ENCODE data around the gene STX10. TPM values are rescaled to one million over a fixed set of nuclear protein-coding genes. Genes with fewer than 3 reads are reported as not detected.

The STX10 gene
- total RNA-seq, 2 experiments from 2014 or later, result 66.8 to 72.4 TPM

DNA sequence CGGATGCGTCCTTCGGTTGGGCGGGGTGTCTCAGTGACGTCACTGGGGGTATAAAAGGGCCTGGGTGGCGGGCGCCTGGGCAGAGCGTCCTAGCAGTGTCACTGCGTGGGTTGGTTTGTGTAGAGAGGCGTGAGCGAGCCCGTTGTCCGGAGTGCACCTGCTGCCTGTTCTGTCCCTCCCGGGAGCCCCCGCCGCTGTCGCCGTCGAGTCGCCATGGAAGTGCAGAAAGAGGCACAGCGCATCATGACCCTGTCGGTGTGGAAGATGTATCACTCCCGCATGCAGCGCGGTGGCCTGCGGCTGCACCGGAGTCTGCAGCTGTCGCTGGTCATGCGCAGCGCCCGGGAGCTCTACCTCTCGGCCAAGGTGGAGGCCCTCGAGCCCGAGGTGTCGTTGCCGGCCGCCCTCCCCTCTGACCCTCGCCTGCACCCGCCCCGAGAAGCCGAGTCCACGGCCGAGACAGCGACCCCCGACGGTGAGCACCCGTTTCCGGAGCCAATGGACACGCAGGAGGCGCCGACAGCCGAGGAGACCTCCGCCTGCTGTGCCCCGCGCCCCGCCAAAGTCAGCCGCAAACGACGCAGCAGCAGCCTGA, 2.9 kb upstream of the STX10 start:
- Mint-ChIP-seq H3K4me3 (peak overlapping the region; percentile 83), H3K9me3 (no peaks in the 10 kb centered on the region), H3K36me3 (ENCODE audit: low read depth) (peaks cover 30% of the 10 kb centered on the region), H3K27me3 (no peaks in the 10 kb centered on the region), H3K27ac (peak overlapping the region; percentile 100), H3K4me1 (ENCODE audit: low read depth) (peaks cover 36% of the 10 kb centered on the region)
- POLR2A ChIA-PET, result interaction anchor here (0.6 to 9.8 kb wide), 22 partner anchors 13 to 1363 kb away, joined by 3 to 226 read pairs (median 6); partner anchors contain the start of genes FARSA, JUNB, NACC1 and TRMT1
- DNase-seq (peak; percentile 95), ATAC-seq (peak; percentile 26)
- intact Hi-C loops (cut with micrococcal nuclease), result loop anchor here (5.0 kb wide), 1 partner anchor 36 kb away; the partner anchor contains the start of genes NACC1 and TRMT1
- CTCF ChIA-PET, result interaction anchor here (0.8 to 1.7 kb wide), 9 partner anchors 10 to 188 kb away, joined by 3 to 10 read pairs (median 5); no protein-coding TSS in a partner anchor
- TF ChIP-seq, protein P1, sequence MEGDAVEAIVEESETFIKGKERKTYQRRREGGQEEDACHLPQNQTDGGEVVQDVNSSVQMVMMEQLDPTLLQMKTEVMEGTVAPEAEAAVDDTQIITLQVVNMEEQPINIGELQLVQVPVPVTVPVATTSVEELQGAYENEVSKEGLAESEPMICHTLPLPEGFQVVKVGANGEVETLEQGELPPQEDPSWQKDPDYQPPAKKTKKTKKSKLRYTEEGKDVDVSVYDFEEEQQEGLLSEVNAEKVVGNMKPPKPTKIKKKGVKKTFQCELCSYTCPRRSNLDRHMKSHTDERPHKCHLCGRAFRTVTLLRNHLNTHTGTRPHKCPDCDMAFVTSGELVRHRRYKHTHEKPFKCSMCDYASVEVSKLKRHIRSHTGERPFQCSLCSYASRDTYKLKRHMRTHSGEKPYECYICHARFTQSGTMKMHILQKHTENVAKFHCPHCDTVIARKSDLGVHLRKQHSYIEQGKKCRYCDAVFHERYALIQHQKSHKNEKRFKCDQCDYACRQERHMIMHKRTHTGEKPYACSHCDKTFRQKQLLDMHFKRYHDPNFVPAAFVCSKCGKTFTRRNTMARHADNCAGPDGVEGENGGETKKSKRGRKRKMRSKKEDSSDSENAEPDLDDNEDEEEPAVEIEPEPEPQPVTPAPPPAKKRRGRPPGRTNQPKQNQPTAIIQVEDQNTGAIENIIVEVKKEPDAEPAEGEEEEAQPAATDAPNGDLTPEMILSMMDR (IDR thresholded peaks at IDR 0.05), result no peak

- peak; percentile 12 for ATAC-seq
Observed at GRCh38 chr19:13152356-13152973, 2.3 kb upstream of the STX10 start.

DNA sequence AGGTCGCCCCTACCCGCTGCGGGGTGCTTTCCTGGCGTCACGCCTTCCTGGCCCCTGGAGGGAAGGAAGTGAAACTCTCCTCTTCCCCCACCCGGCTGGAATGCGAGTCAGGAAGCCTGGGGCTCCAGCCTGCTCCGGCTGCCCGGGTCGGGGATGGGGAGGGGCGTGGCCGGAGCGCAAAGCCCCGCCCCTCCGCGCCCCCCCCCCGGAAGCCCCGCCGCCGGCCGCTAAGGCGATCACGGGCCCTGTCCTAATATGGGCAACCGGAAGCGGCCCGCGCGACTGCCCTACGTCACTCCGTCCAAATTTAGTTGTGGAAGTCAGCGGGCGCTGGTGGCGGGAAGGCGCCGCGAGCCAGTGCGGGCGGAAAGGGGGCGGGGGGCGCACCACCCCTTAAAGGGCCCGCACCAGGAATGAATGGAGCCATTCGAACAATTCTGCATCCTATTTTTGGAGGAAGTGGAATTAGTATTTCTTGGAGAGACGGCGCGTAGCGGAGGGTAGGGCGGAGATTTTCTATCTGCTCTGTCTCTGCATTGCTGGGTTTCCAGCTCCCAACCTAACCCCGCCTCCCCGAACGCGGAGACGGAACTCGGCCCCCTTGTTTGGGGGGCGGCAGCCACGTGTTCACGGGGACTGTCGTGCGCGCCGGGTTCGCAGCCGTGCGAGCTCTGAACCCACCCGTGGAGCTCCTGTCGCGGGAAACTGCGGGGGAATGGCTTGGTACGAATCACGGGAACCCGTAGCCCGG, 1.6 kb upstream of the STX10 start:
- TF ChIP-seq, protein P1 (IDR thresholded peaks at IDR 0.05), result no peak
- Mint-ChIP-seq H3K4me1 (ENCODE audit: low read depth) (peaks cover 28% of the 10 kb centered on the region), H3K9me3 (no peaks in the 10 kb centered on the region), H3K27ac (peak overlapping the region; percentile 100), H3K27me3 (no peaks in the 10 kb centered on the region), H3K4me3 (peak overlapping the region; percentile 83), H3K36me3 (ENCODE audit: low read depth) (peaks cover 30% of the 10 kb centered on the region)
- CTCF ChIA-PET, result interaction anchor here (0.8 to 1.7 kb wide), 10 partner anchors 11 to 186 kb away, joined by 3 to 10 read pairs (median 5); no protein-coding TSS in a partner anchor
- peak; percentile 47 for ATAC-seq
- POLR2A ChIA-PET, result interaction anchor here (0.8 to 9.8 kb wide), 21 partner anchors 14 to 1365 kb away, joined by 3 to 226 read pairs (median 7); partner anchors contain the start of genes FARSA, JUNB, NACC1 and TRMT1
- intact Hi-C loops (cut with micrococcal nuclease), result loop anchor here (5.0 kb wide), 1 partner anchor 34 kb away; the partner anchor contains the start of genes NACC1 and TRMT1
- DNase-seq, result peak; percentile 98

More at GRCh38 chr19:13152356-13152973, 2.3 kb upstream of the STX10 start:
- peak overlapping the region; percentile 100 for H3K27ac Mint-ChIP-seq
- DNase-seq, result no peak
- intact Hi-C loops (cut with micrococcal nuclease), result loop anchor here (5.0 kb wide), 1 partner anchor 35 kb away; the partner anchor contains the start of genes NACC1 and TRMT1
- no peaks in the 10 kb centered on the region for H3K9me3 Mint-ChIP-seq
- ChIA-PET POLR2A (interaction anchor here (0.8 to 9.8 kb wide), 23 partner anchors 14 to 1364 kb away, joined by 3 to 226 read pairs (median 5); partner anchors contain the start of genes FARSA, JUNB, NACC1 and TRMT1), CTCF (interaction anchor here (0.8 to 1.7 kb wide), 11 partner anchors 11 to 187 kb away, joined by 3 to 10 read pairs (median 5); no protein-coding TSS in a partner anchor)
- H3K4me3 Mint-ChIP-seq, result peak overlapping the region; percentile 83
- peaks cover 30% of the 10 kb centered on the region for H3K36me3 Mint-ChIP-seq (ENCODE audit: low read depth)
- H3K4me1 Mint-ChIP-seq (ENCODE audit: low read depth), result peaks cover 31% of the 10 kb centered on the region
- TF ChIP-seq, protein P1 (IDR thresholded peaks at IDR 0.05), result no peak
- H3K27me3 Mint-ChIP-seq, result no peaks in the 10 kb centered on the region

GRCh38 chr19:13150931-13151604, 893 bp upstream of the STX10 start:
- Mint-ChIP-seq H3K4me3 (peak overlapping the region; percentile 83), H3K36me3 (ENCODE audit: low read depth) (peaks cover 30% of the 10 kb centered on the region), H3K27me3 (no peaks in the 10 kb centered on the region), H3K4me1 (ENCODE audit: low read depth) (peaks cover 23% of the 10 kb centered on the region), H3K27ac (peak overlapping the region; percentile 91), H3K9me3 (no peaks in the 10 kb centered on the region)
- ChIA-PET CTCF (interaction anchor here (1.0 to 2.1 kb wide), 3 partner anchors 31 to 47 kb away, joined by 3 to 8 read pairs (median 3); partner anchors contain the start of gene NACC1), POLR2A (interaction anchor here (0.7 to 9.8 kb wide), 4 partner anchors 15 to 57 kb away, joined by 4 to 226 read pairs (median 12); partner anchors contain the start of gene NACC1)
- intact Hi-C loops (cut with micrococcal nuclease), result loop anchor here (5.0 kb wide), 1 partner anchor 34 kb away; the partner anchor contains the start of genes NACC1 and TRMT1
- peak; percentile 69 for DNase-seq
- peak; percentile 9 for ATAC-seq
- TF ChIP-seq, protein P1 (IDR thresholded peaks at IDR 0.05), result no peak

All from activated CD8-positive, alpha-beta T cell treated with anti-CD3 and anti-CD28 coated beads for 36 hours (primary cell).